Central memory CD8-positive, alpha-beta T cell (primary cell): ENCODE measurements around the gene CEACAM7.
"Not testable (repeated sequence)": the region's sequence is repeated elsewhere in the genome, so short reads cannot be mapped to it uniquely, and the experiment has no call there.

Experiments
- ATAC-seq: fragments of 150-1000 bp; cut with Tn5 transposase; replicated peaks from 2 replicates; pipeline ENCODE4 v1.10.0; 2022; ENCODE audit warnings: mild to moderate bottlenecking, moderate FRiP score, moderate number of reproducible peaks; ENCODE audit not compliant: poor library complexity, severe bottlenecking; ENCODE audit errors: extremely low read depth
- DNase-seq, 2 donors: peaks; one replicate each; pipeline ENCODE4 v3.0.0; 2021; ENCODE audit warnings: low spot score in 2 of 2
- H3K27ac Mint-ChIP-seq: one replicate; pipeline ENCODE4 v1.8.0; 2022; ENCODE audit warnings: low read depth, mild to moderate bottlenecking, moderate library complexity, mixed read lengths
- H3K27me3 Mint-ChIP-seq: one replicate; pipeline ENCODE4 v1.8.0; 2022; ENCODE audit warnings: mixed read lengths
- H3K36me3 Mint-ChIP-seq: one replicate; pipeline ENCODE4 v1.8.0; 2022; ENCODE audit warnings: mild to moderate bottlenecking, moderate library complexity, mixed read lengths; ENCODE audit not compliant: insufficient read depth
- H3K4me1 Mint-ChIP-seq: one replicate; pipeline ENCODE4 v1.8.0; 2022; ENCODE audit warnings: mixed read lengths
- H3K4me3 Mint-ChIP-seq: one replicate; pipeline ENCODE4 v1.8.0; 2022; ENCODE audit warnings: mild to moderate bottlenecking, moderate library complexity, mixed read lengths
- H3K9me3 Mint-ChIP-seq: one replicate; pipeline ENCODE4 v1.8.0; 2022; ENCODE audit warnings: mixed read lengths

Gene CEACAM7

GRCh38 chr19:41688098-41688497 lies at the start of gene CEACAM7:
CEACAM7 (minus strand) TSS chr19:41688270; CDS start chr19:41688165, 105 bp downstream.
- Mint-ChIP-seq H3K27me3 (peaks cover 97% of the 10 kb centered on the region), H3K4me1 (peaks cover 5% of the 10 kb centered on the region), H3K27ac (no peak within 1 kb of the TSS), H3K9me3 (no peaks in the 10 kb centered on the region), H3K4me3 (no peak within 1 kb of the TSS), H3K36me3 (no peaks in the 10 kb centered on the region)
- DNase-seq (no peak), ATAC-seq (no peak)

GRCh38 chr19:41735071-41735600 lies 47.1 kb upstream of the CEACAM7 start:
- H3K9me3 Mint-ChIP-seq = no peaks in the 10 kb centered on the region
- no peak overlapping the region for H3K4me3 Mint-ChIP-seq
- H3K36me3 Mint-ChIP-seq = no peaks in the 10 kb centered on the region
- no peaks in the 10 kb centered on the region for H3K4me1 Mint-ChIP-seq
- H3K27me3 Mint-ChIP-seq = peaks cover 63% of the 10 kb centered on the region
- ATAC-seq (no peak), DNase-seq (no peak)
- no peak overlapping the region for H3K27ac Mint-ChIP-seq

- H3K27ac Mint-ChIP-seq = no peak overlapping the region
- no peak for ATAC-seq
- H3K9me3 Mint-ChIP-seq = no peaks in the 10 kb centered on the region
- H3K4me1 Mint-ChIP-seq = no peaks in the 10 kb centered on the region
- H3K36me3 Mint-ChIP-seq = no peaks in the 10 kb centered on the region
- no peak for DNase-seq
- H3K27me3 Mint-ChIP-seq = peaks cover 63% of the 10 kb centered on the region
- no peak overlapping the region for H3K4me3 Mint-ChIP-seq
Observed at GRCh38 chr19:41734585-41734984, 46.5 kb upstream of the CEACAM7 start.

GRCh38 chr19:41734156-41734555 lies 46.1 kb upstream of the CEACAM7 start:
- DNase-seq (no peak), ATAC-seq (no peak)
- H3K27me3 Mint-ChIP-seq = peaks cover 59% of the 10 kb centered on the region
- H3K27ac Mint-ChIP-seq = no peak overlapping the region
- no peaks in the 10 kb centered on the region for H3K9me3 Mint-ChIP-seq
- H3K4me1 Mint-ChIP-seq = no peaks in the 10 kb centered on the region
- H3K36me3 Mint-ChIP-seq = no peaks in the 10 kb centered on the region
- H3K4me3 Mint-ChIP-seq = no peak overlapping the region

- Mint-ChIP-seq H3K9me3 (no peaks in the 10 kb centered on the region), H3K4me3 (no peak overlapping the region), H3K27me3 (peaks cover 51% of the 10 kb centered on the region), H3K36me3 (no peaks in the 10 kb centered on the region), H3K4me1 (no peaks in the 10 kb centered on the region), H3K27ac (no peak overlapping the region)
- DNase-seq (no peak), ATAC-seq (no peak)
Observed at GRCh38 chr19:41726493-41726892, 38.4 kb upstream of the CEACAM7 start.

- ATAC-seq = no peak
- no peak for DNase-seq
- no peaks in the 10 kb centered on the region for H3K9me3 Mint-ChIP-seq
- H3K4me3 Mint-ChIP-seq = no peak overlapping the region
- no peak overlapping the region for H3K27ac Mint-ChIP-seq
- no peaks in the 10 kb centered on the region for H3K36me3 Mint-ChIP-seq
- peaks cover 70% of the 10 kb centered on the region for H3K27me3 Mint-ChIP-seq
- H3K4me1 Mint-ChIP-seq = no peaks in the 10 kb centered on the region
Observed at GRCh38 chr19:41720103-41720502, 32.0 kb upstream of the CEACAM7 start.

- Mint-ChIP-seq H3K9me3 (no peaks in the 10 kb centered on the region), H3K36me3 (no peaks in the 10 kb centered on the region), H3K27me3 (peaks cover 83% of the 10 kb centered on the region), H3K27ac (no peak overlapping the region), H3K4me3 (no peak overlapping the region), H3K4me1 (no peaks in the 10 kb centered on the region)
- DNase-seq = no peak
- ATAC-seq = no peak
Observed at GRCh38 chr19:41718761-41719160, 30.7 kb upstream of the CEACAM7 start.

- DNase-seq (no peak), ATAC-seq (no peak)
- Mint-ChIP-seq H3K27ac (no peak overlapping the region), H3K27me3 (peaks cover 90% of the 10 kb centered on the region), H3K4me3 (no peak overlapping the region), H3K9me3 (no peaks in the 10 kb centered on the region), H3K4me1 (no peaks in the 10 kb centered on the region), H3K36me3 (no peaks in the 10 kb centered on the region)
Observed at GRCh38 chr19:41714598-41714997, 26.5 kb upstream of the CEACAM7 start.

- ATAC-seq = no peak
- Mint-ChIP-seq H3K4me3 (no peak overlapping the region), H3K27ac (no peak overlapping the region), H3K36me3 (no peaks in the 10 kb centered on the region), H3K4me1 (peaks cover 6% of the 10 kb centered on the region), H3K27me3 (peaks cover 90% of the 10 kb centered on the region), H3K9me3 (no peaks in the 10 kb centered on the region)
- DNase-seq = no peak
Observed at GRCh38 chr19:41711376-41712261, 23.5 kb upstream of the CEACAM7 start.

GRCh38 chr19:41709951-41710645 lies 22.0 kb upstream of the CEACAM7 start:
- no peaks in the 10 kb centered on the region for H3K36me3 Mint-ChIP-seq
- DNase-seq (no peak), ATAC-seq (no peak)
- peaks cover 6% of the 10 kb centered on the region for H3K4me1 Mint-ChIP-seq
- no peaks in the 10 kb centered on the region for H3K9me3 Mint-ChIP-seq
- no peak overlapping the region for H3K4me3 Mint-ChIP-seq
- H3K27me3 Mint-ChIP-seq = peaks cover 90% of the 10 kb centered on the region
- no peak overlapping the region for H3K27ac Mint-ChIP-seq

- not testable (repeated sequence) for H3K4me1 Mint-ChIP-seq, ATAC-seq, H3K4me3 Mint-ChIP-seq, DNase-seq, H3K9me3 Mint-ChIP-seq, H3K27ac Mint-ChIP-seq, H3K36me3 Mint-ChIP-seq
- peaks cover 90% of the 10 kb centered on the region for H3K27me3 Mint-ChIP-seq
Observed at GRCh38 chr19:41709516-41709915, 21.4 kb upstream of the CEACAM7 start.

GRCh38 chr19:41708481-41708880 lies 20.4 kb upstream of the CEACAM7 start, which contains the start of gene CEACAM5:
CEACAM5 (plus strand) TSS chr19:41708626; CDS start chr19:41708732, 106 bp downstream.
- DNase-seq = no peak
- no peak for ATAC-seq

More at GRCh38 chr19:41708481-41708880, 20.4 kb upstream of the CEACAM7 start, which contains the start of gene CEACAM5:
- no peaks in the 10 kb centered on the region for H3K36me3 Mint-ChIP-seq
- H3K27ac Mint-ChIP-seq = no peak within 1 kb of the TSS
- H3K4me1 Mint-ChIP-seq = peaks cover 6% of the 10 kb centered on the region
- H3K4me3 Mint-ChIP-seq = no peak within 1 kb of the TSS
- H3K9me3 Mint-ChIP-seq = no peaks in the 10 kb centered on the region
- H3K27me3 Mint-ChIP-seq = peaks cover 90% of the 10 kb centered on the region
